ENCODE data around the gene SAE1. TPM values are rescaled to one million over a fixed set of nuclear protein-coding genes. Genes with fewer than 3 reads are reported as not detected.

Gene SAE1
- total RNA-seq, 1 experiment from 2014 or later, result 148 TPM

DNA sequence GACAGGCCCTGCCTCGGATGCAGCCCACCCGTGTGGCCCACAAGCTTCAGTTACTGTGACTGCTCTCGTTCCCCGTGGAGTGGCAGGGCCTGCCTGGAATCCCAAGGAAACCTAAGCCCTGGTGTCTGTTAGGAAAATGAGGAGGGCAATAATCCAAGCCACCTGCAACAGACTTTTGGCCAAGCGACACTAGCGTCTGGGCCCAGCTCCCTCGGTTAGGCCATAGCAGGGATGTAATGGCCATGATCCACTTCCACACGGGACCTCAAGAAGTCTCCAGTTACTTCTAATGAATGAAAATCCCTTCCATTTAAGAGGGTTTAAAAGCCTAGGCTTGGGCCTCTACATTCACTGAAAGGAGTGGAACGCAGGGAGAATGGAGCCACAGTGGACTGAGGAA lies 26.0 kb upstream of the SAE1 start:
- Histone ChIP-seq H2AFZ (no peak overlapping the region), H4K20me1 (ENCODE audit: insufficient read depth) (peaks cover 21% of the 10 kb centered on the region; the same call in 1 of the 2 replicates), H3K27me3 (ENCODE audit: insufficient read depth, low read depth) (no peaks in the 10 kb centered on the region), H3K4me3 (no peak overlapping the region), H3K4me2 (no peak overlapping the region), H3F3A (ENCODE audit: insufficient read depth, low read depth) (peaks cover 42% of the 10 kb centered on the region), H3K79me2 (ENCODE audit: low read depth) (peaks cover 89% of the 10 kb centered on the region), H3K9me3 (ENCODE audit: insufficient read depth, low read depth) (no peaks in the 10 kb centered on the region), H3K36me3 (ENCODE audit: low read depth) (peaks cover 15% of the 10 kb centered on the region; the same call in 1 of the 2 replicates), H3K27ac (no peak overlapping the region), H3K9me2 (ENCODE audit: insufficient read depth) (no peaks in the 10 kb centered on the region), H3K4me1 (replicated peaks; ENCODE audit: insufficient read depth) (peaks cover 34% of the 10 kb centered on the region)
- intact Hi-C loops (cut with micrococcal nuclease; ENCODE audit: unreplicated experiment), result no loop called here
- TF ChIP-seq CTCF (conservative IDR thresholded peaks at IDR 0.05) (no peak), EZH2 (IDR thresholded peaks at IDR 0.05; ENCODE audit: low read depth) (no peak)
- CTCF ChIA-PET, result no interaction called here
- POLR2A ChIA-PET (ENCODE audit: unreplicated experiment), result no interaction called here
- BruUV-seq (replicated peaks), result no TSS peak
- DNase-seq, result no peak

DNA sequence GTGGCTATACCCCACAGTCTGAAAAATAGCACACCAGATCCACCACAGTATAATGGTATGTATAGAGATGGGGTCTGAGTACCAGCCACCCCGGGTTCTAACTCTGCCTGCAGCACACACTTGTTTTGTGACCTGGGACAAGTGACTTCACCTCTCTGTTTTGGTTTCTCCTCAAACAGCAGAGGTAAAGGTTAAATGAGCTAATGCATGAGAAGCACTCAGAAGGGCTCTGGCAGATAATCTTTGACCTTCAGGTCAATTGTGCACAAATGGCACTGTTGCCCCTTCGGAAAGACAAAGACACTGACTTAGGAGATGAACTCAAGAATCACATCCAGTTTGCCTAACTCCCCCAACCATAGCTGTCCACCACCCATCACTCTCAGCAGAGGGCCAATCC lies 24.8 kb upstream of the SAE1 start:
- H3K4me1 ChIP-seq (replicated peaks; ENCODE audit: insufficient read depth), result peaks cover 43% of the 10 kb centered on the region
- POLR2A ChIA-PET (ENCODE audit: unreplicated experiment), result no interaction called here
- peaks cover 27% of the 10 kb centered on the region for H3K36me3 ChIP-seq (ENCODE audit: low read depth)
- peaks cover 44% of the 10 kb centered on the region for H3F3A ChIP-seq (ENCODE audit: insufficient read depth, low read depth)
- no TSS peak for BruUV-seq (replicated peaks)
- no peak overlapping the region for H3K27ac ChIP-seq
- H3K4me3 ChIP-seq, result no peak overlapping the region
- peaks cover 90% of the 10 kb centered on the region for H3K79me2 ChIP-seq (ENCODE audit: low read depth)
- TF ChIP-seq EZH2 (IDR thresholded peaks at IDR 0.05; ENCODE audit: low read depth), result no peak
- no peak for TF ChIP-seq CTCF (conservative IDR thresholded peaks at IDR 0.05)
- no peaks in the 10 kb centered on the region for H3K9me3 ChIP-seq (ENCODE audit: insufficient read depth, low read depth)
- no peaks in the 10 kb centered on the region for H3K9me2 ChIP-seq (ENCODE audit: insufficient read depth)
- no peaks in the 10 kb centered on the region for H3K27me3 ChIP-seq (ENCODE audit: insufficient read depth, low read depth)
- no peak overlapping the region for H3K4me2 ChIP-seq
- H2AFZ ChIP-seq, result no peak overlapping the region
- DNase-seq, result no peak
- H4K20me1 ChIP-seq (ENCODE audit: insufficient read depth), result peaks cover 21% of the 10 kb centered on the region; the same call in 1 of the 2 replicates
- intact Hi-C loops (cut with micrococcal nuclease; ENCODE audit: unreplicated experiment), result no loop called here
- CTCF ChIA-PET, result no interaction called here

- peaks cover 43% of the 10 kb centered on the region for H3K4me1 ChIP-seq (replicated peaks; ENCODE audit: insufficient read depth)
- H3K27me3 ChIP-seq (ENCODE audit: insufficient read depth, low read depth), result no peaks in the 10 kb centered on the region
- no peak overlapping the region for H3K4me3 ChIP-seq
- H3K27ac ChIP-seq, result peak overlapping the region; percentile 62
- H4K20me1 ChIP-seq (ENCODE audit: insufficient read depth), result peaks cover 21% of the 10 kb centered on the region; the same call in 1 of the 2 replicates
- CTCF ChIA-PET, result no interaction called here
- peaks cover 27% of the 10 kb centered on the region for H3K36me3 ChIP-seq (ENCODE audit: low read depth)
- no peak overlapping the region for H2AFZ ChIP-seq
- POLR2A ChIA-PET (ENCODE audit: unreplicated experiment), result interaction anchor here (0.5 kb wide), 1 partner anchor 199 kb away, joined by 17 read pairs; no protein-coding TSS in a partner anchor
- intact Hi-C loops (cut with micrococcal nuclease; ENCODE audit: unreplicated experiment), result no loop called here
- TF ChIP-seq EZH2 (IDR thresholded peaks at IDR 0.05; ENCODE audit: low read depth) (no peak), CTCF (conservative IDR thresholded peaks at IDR 0.05) (no peak)
- no peaks in the 10 kb centered on the region for H3K9me2 ChIP-seq (ENCODE audit: insufficient read depth)
- H3F3A ChIP-seq (ENCODE audit: insufficient read depth, low read depth), result peaks cover 44% of the 10 kb centered on the region
- H3K79me2 ChIP-seq (ENCODE audit: low read depth), result peaks cover 90% of the 10 kb centered on the region
- no peak for DNase-seq
- no peaks in the 10 kb centered on the region for H3K9me3 ChIP-seq (ENCODE audit: insufficient read depth, low read depth)
- peak overlapping the region; percentile 65 for H3K4me2 ChIP-seq
- BruUV-seq (replicated peaks), result no TSS peak
These were observed 23.8 kb upstream of the SAE1 start for GRCh38 chr19:47106821-47107201.

All from PC-9 (cell line).